GM21526 (cell line): ENCODE measurements around the gene AGTRAP.

ENCODE experiments used
- ATAC-seq: cut with Tn5 transposase; IDR thresholded peaks from one replicate; pipeline ENCODE4 v1.9.1; 2021; ENCODE audit warnings: moderate library complexity; ENCODE audit not compliant: unreplicated experiment, low FRiP score

Gene AGTRAP

GRCh38 chr1:11780380-11781147 is 44.6 kb downstream of the AGTRAP start:
- ATAC-seq = no peak

- ATAC-seq = no peak
Observed at GRCh38 chr1:11781297-11781696, 45.4 kb downstream of the AGTRAP start.

- ATAC-seq = no peak
Observed at GRCh38 chr1:11782127-11782708, 46.3 kb downstream of the AGTRAP start.

- no peak for ATAC-seq
Observed at GRCh38 chr1:11783556-11783955, 47.6 kb downstream of the AGTRAP start.

- ATAC-seq = no peak
Observed at GRCh38 chr1:11784256-11784992, 48.5 kb downstream of the AGTRAP start.

GRCh38 chr1:11784993-11785769 is 49.2 kb downstream of the AGTRAP start:
- no peak for ATAC-seq

- no peak for ATAC-seq
Observed at GRCh38 chr1:11786168-11786567, 50.2 kb downstream of the AGTRAP start.

GRCh38 chr1:11787251-11787803 is 51.4 kb downstream of the AGTRAP start:
- ATAC-seq = no peak

GRCh38 chr1:11787804-11788436 is 52.0 kb downstream of the AGTRAP start:
- ATAC-seq = no peak

- ATAC-seq = no peak
Observed at GRCh38 chr1:11788549-11789053, 52.7 kb downstream of the AGTRAP start.

- ATAC-seq = no peak
Observed at GRCh38 chr1:11789126-11790067, 53.5 kb downstream of the AGTRAP start.

GRCh38 chr1:11790101-11790879 is 54.4 kb downstream of the AGTRAP start:
- ATAC-seq = no peak

- ATAC-seq = no peak
Observed at GRCh38 chr1:11790880-11791715, 55.2 kb downstream of the AGTRAP start.

- no peak for ATAC-seq
Observed at GRCh38 chr1:11792106-11792505, 56.2 kb downstream of the AGTRAP start.

GRCh38 chr1:11793819-11794218 is 57.9 kb downstream of the AGTRAP start:
- no peak for ATAC-seq

- ATAC-seq = no peak
Observed at GRCh38 chr1:11794446-11795237, 58.7 kb downstream of the AGTRAP start.
